ENCODE measurements around the gene HEY2. TPM values are rescaled to one million over a fixed set of nuclear protein-coding genes. Genes with fewer than 3 reads are reported as not detected.

Gene HEY2
- total RNA-seq, 2 experiments from 2014 or later: not detected

DNA sequence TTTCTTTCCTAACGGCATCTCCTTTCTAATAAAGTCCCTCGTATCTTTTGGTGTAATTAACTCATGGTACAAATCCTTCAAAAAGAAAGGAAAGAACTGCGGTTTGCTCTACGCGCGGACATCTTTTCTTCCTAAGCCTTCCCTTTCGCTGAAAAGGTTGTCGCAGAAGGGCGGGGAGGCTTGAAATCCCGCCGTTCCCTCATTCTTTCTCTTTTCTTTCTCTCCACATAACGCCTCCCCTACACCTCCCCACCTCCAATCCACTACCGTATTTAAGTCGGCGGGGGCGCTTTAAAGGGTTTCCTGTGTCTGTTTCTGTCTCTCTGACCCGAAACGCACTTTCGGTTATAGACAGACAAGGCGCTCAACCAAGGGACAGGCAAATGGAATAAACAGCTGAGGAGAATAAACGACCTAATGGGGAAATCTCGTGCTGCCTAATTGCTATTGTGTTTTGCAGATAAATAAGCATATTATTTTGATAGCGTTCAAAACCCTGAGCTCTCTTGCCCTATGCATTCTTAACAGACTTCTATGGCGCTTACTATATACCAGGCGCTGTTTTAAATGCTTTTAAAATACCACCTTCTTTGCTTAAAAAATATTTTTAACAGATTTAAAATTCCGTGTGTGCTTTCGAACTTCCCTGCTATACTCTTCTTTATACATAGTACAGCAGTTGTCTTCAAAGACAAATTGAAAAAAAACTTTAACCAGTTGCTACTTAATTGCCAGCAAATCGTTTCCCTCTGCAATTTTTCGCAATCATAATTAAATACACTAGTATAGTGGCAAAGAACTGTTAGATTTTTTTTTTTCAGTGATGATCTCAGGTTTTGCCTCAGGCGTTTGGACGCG, 2.5 kb upstream of the HEY2 start:
- no peaks in the 10 kb centered on the region for H3K9me3 Mint-ChIP-seq
- intact Hi-C loops (cut with micrococcal nuclease): loop anchor here (5.0 to 10.0 kb wide), 2 partner anchors 598 to 790 kb away; partner anchors contain the start of gene CENPW
- H3K4me3 Mint-ChIP-seq: peak overlapping the region; percentile 70
- H3K4me1 Mint-ChIP-seq (ENCODE audit: low read depth): peaks cover 33% of the 10 kb centered on the region
- H3K36me3 Mint-ChIP-seq (ENCODE audit: low read depth): no peaks in the 10 kb centered on the region
- peaks cover 57% of the 10 kb centered on the region for H3K27me3 Mint-ChIP-seq (ENCODE audit: low read depth)
- H3K27ac Mint-ChIP-seq: peak overlapping the region; percentile 5
- CTCF ChIA-PET: interaction anchor here (0.6 kb wide), 1 partner anchor 381 kb away, joined by 3 read pairs; no protein-coding TSS in a partner anchor
- DNase-seq: peak; percentile 76

DNA sequence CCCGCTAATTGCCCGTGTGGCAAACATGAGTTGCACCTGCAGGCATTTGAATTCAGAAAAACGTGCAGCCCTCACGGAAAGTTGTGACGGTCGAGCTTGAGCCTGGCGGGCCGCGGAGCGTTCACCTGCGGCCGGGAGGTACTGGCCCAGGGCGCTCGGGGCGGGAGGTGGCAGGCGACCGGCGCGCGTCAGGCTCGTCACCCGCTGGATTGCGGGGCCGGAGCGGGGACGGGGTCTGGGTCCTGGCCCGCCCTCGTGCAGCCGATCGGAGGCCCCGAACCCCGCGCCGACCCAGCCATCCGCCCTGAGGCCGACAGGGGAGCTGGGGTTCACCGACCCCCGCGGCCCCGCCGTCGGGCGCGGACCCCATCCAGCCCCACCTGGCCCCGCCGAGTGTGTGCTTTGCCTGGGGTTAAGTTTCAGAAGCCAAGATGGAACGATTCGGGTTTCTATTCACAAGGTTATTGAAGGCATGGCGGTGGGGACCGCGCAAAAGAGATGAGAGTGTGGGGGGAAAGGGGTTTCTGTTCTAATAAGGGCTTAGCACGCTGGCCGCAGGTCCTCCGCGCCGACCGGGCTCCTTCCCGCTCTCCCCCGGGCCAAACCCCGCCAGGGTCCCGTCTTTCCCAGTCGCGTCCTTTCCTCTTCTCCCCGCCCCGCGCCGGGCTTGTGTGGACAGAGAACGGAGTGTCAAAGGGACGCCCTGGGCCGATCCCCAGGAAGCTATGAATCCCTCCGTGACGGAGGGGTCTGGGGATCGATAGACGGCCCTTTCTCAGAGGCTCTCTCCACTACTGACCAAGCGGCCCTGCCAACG, 1.6 kb upstream of the HEY2 start:
- Mint-ChIP-seq H3K36me3 (ENCODE audit: low read depth) (no peaks in the 10 kb centered on the region), H3K4me1 (ENCODE audit: low read depth) (peaks cover 33% of the 10 kb centered on the region), H3K4me3 (peak overlapping the region; percentile 79), H3K27ac (no peak overlapping the region), H3K27me3 (ENCODE audit: low read depth) (peaks cover 56% of the 10 kb centered on the region), H3K9me3 (no peaks in the 10 kb centered on the region)
- intact Hi-C loops (cut with micrococcal nuclease): loop anchor here (1.0 to 10.0 kb wide), 5 partner anchors 209 to 790 kb away; partner anchors contain the start of genes CENPW, HINT3 and TPD52L1
- peak; percentile 25 for DNase-seq
- CTCF ChIA-PET: interaction anchor here (0.6 to 1.2 kb wide), 3 partner anchors 381 to 1370 kb away, joined by 3 read pairs; no protein-coding TSS in a partner anchor

DNA sequence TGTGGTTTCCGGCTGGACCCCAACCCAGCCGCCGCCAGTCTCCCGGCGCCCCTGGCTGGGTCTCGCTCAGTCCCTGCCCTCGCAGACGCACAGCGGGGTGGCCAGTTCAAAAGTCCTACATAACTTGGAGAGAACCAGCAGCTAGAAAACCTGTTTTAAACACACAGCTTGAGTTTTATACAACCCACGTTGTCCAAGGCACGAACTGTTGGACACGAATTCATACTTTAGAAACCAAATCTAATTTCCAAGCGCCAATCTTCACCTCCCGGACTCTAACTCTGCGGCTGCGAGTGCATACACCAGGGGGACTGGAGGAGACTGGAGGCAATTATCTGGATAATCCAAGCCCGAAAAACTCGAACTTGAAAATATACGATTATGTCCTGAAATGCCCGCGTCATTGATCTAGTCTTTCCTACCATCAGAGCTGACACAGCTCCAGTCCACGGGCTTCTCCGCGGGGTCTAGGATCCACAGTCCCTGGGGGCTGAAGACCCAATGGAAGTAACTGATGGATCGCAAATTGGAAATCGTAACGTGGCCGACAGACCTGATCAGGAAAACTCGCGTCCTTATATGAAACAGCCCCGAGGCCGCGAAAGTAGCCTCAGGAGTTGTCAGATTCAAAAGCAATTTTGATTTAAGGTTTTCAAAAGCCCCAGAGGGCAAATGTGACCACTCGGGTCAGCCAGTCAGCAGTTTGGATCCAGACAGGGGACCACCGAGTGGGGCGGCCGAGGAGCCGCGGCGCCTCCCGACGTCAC, 843 bp upstream of the HEY2 start:
- Mint-ChIP-seq H3K36me3 (ENCODE audit: low read depth) (no peaks in the 10 kb centered on the region), H3K27me3 (ENCODE audit: low read depth) (peaks cover 53% of the 10 kb centered on the region), H3K9me3 (no peaks in the 10 kb centered on the region), H3K27ac (no peak overlapping the region), H3K4me1 (ENCODE audit: low read depth) (peaks cover 33% of the 10 kb centered on the region), H3K4me3 (peak overlapping the region; percentile 79)
- CTCF ChIA-PET: interaction anchor here (0.6 to 1.2 kb wide), 2 partner anchors 434 to 1369 kb away, joined by 3 read pairs; no protein-coding TSS in a partner anchor
- DNase-seq: no peak
- intact Hi-C loops (cut with micrococcal nuclease): loop anchor here (1.0 to 10.0 kb wide), 7 partner anchors 32 to 791 kb away; partner anchors contain the start of genes CENPW, HINT3 and TPD52L1

DNA sequence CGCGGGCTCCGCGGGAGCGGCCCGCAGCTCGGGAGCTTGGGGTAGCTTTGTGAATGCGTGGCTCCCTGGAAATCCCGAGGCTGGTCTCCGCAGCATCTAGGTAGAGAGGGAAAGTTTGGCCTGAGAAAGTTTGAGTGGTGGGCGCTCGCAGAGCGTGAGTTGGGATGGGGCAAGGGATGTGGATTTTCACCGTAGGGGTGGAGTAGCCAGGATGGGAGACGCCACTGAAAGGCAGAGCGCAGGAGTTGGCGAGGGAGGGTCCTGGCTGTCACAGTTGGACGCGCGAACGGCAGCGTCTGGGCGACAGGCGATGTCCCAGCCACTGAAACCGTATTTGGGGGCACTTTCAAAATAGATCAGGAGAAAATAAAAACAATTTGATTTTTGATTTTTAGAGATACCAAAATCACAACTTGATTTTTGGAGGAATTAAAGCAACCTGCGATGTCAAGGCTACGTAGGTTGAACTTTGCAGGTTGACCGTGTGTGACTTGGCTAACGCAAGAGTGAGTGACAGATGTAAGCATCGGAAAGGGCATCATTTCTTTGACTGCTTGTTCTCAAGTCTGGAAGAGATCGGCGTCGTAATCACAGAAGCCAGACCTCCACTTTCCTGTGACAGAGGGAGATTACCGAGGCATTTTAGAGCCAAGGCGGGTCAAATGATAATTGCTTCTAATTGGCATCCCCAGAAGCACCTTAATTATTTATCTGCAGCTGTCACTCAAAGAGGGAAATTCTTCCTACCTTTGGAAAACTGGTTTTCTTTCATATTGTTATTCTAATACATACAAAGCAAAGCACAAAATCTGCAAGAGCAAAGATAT, 646 bp downstream of the HEY2 start:
- Mint-ChIP-seq H3K9me3 (no peaks in the 10 kb centered on the region), H3K27ac (no peak overlapping the region), H3K4me1 (ENCODE audit: low read depth) (peaks cover 31% of the 10 kb centered on the region), H3K27me3 (ENCODE audit: low read depth) (peaks cover 49% of the 10 kb centered on the region), H3K4me3 (peak overlapping the region; percentile 79), H3K36me3 (ENCODE audit: low read depth) (no peaks in the 10 kb centered on the region)
- intact Hi-C loops (cut with micrococcal nuclease): loop anchor here (1.0 to 10.0 kb wide), 9 partner anchors 19 to 878 kb away; partner anchors contain the start of genes CENPW and TPD52L1
- CTCF ChIA-PET: interaction anchor here (0.9 to 1.0 kb wide), 2 partner anchors 10 to 438 kb away, joined by 3 read pairs; no protein-coding TSS in a partner anchor
- DNase-seq: peak; percentile 6

DNA sequence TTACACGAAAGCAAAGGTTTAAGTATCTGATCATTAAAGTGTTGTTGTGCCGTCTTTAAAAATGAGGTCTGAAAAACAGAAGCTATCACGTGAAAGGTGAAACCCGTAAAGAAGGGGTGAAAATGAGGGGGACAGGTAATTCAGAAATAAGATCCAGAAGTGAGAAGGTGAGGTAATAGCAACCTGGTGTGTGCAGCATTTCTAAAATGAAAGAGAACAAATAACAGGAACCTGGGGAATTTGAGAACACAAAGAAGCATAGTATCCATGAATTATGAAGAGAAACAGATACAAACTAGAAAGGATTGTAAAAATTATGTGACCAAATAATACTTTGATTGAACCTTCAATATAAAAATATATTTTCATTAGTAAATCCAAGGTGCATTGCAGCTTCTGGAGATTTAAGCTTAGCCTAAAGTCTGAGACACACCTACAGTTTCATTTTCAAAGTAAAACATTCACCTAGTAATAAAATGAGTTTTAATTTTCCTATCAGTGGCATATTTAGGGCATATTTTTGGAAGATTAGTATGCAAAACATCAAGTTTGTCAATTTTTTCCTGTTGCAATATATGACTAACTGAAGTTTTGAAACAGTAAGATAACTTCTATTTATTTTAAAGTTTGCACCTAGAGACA, 1.4 kb downstream of the HEY2 start:
- CTCF ChIA-PET: interaction anchor here (0.9 to 1.0 kb wide), 3 partner anchors 9 to 438 kb away, joined by 3 read pairs; no protein-coding TSS in a partner anchor
- no peaks in the 10 kb centered on the region for H3K9me3 Mint-ChIP-seq
- H3K36me3 Mint-ChIP-seq (ENCODE audit: low read depth): no peaks in the 10 kb centered on the region
- DNase-seq: no peak
- H3K27ac Mint-ChIP-seq: no peak overlapping the region
- intact Hi-C loops (cut with micrococcal nuclease): loop anchor here (1.0 to 5.0 kb wide), 3 partner anchors 18 to 879 kb away; no protein-coding TSS in a partner anchor
- peaks cover 47% of the 10 kb centered on the region for H3K27me3 Mint-ChIP-seq (ENCODE audit: low read depth)
- peaks cover 31% of the 10 kb centered on the region for H3K4me1 Mint-ChIP-seq (ENCODE audit: low read depth)
- peak overlapping the region; percentile 36 for H3K4me3 Mint-ChIP-seq

DNA sequence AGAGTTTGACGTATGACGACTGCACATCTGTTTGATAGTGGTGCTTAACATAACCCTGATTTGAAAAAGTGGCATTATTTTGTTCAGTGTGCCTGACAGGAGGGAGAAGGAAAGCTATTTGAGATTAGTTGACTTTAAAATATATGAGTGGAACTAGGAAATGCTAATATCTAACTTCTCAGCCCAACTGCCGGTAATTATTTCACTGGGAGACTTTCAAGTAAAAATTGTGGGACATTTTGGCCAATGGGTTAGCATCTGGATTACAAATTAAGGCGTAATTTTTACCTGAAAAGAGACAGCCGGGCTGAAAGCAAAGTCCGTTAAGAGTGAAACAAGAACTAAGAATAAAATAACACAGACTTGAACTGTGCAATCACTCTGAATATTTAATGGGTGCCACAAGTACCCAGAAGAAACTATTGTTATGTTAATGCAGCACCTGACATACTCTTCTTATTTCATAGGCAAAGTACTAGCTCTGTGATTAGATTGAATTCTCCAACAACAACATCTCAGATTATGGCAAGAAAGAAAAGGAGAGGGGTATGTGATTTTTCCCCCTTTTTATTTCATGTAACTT, 2.0 kb downstream of the HEY2 start:
- no peaks in the 10 kb centered on the region for H3K36me3 Mint-ChIP-seq (ENCODE audit: low read depth)
- H3K9me3 Mint-ChIP-seq: no peaks in the 10 kb centered on the region
- intact Hi-C loops (cut with micrococcal nuclease): loop anchor here (5.0 kb wide), 2 partner anchors 239 to 879 kb away; no protein-coding TSS in a partner anchor
- H3K4me3 Mint-ChIP-seq: no peak overlapping the region
- H3K27me3 Mint-ChIP-seq (ENCODE audit: low read depth): peaks cover 43% of the 10 kb centered on the region
- no peak for DNase-seq
- CTCF ChIA-PET: interaction anchor here (0.6 to 2.1 kb wide), 7 partner anchors 10 to 441 kb away, joined by 3 to 5 read pairs (median 4); no protein-coding TSS in a partner anchor
- peaks cover 27% of the 10 kb centered on the region for H3K4me1 Mint-ChIP-seq (ENCODE audit: low read depth)
- no peak overlapping the region for H3K27ac Mint-ChIP-seq

DNA sequence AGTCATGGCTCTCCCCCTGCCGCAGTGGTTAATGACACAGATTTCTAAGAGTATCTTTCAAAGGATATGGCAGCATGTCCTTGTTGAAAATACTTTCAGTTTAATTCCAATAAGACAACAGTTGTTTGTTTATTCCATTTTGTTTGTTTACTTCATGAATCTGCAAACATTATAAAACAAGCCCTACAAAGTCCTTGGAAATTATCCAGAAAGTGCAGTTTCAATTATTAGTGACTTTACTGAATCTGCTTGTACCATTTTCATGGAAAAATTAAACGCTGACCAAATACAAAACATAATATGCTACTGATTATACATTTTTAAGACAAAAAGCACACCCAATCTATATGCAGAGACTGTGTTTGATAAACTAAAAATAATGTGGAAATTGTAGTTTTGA, 3.3 kb downstream of the HEY2 start:
- H3K9me3 Mint-ChIP-seq: no peaks in the 10 kb centered on the region
- no peaks in the 10 kb centered on the region for H3K36me3 Mint-ChIP-seq (ENCODE audit: low read depth)
- peaks cover 19% of the 10 kb centered on the region for H3K4me1 Mint-ChIP-seq (ENCODE audit: low read depth)
- intact Hi-C loops (cut with micrococcal nuclease): loop anchor here (1.0 to 5.0 kb wide), 3 partner anchors 240 to 880 kb away; no protein-coding TSS in a partner anchor
- peaks cover 36% of the 10 kb centered on the region for H3K27me3 Mint-ChIP-seq (ENCODE audit: low read depth)
- DNase-seq: no peak
- no peak overlapping the region for H3K27ac Mint-ChIP-seq
- H3K4me3 Mint-ChIP-seq: no peak overlapping the region
- CTCF ChIA-PET: interaction anchor here (0.6 to 2.3 kb wide), 19 partner anchors 10 to 1589 kb away, joined by 3 to 31 read pairs (median 4); partner anchors contain the start of gene HDDC2

DNA sequence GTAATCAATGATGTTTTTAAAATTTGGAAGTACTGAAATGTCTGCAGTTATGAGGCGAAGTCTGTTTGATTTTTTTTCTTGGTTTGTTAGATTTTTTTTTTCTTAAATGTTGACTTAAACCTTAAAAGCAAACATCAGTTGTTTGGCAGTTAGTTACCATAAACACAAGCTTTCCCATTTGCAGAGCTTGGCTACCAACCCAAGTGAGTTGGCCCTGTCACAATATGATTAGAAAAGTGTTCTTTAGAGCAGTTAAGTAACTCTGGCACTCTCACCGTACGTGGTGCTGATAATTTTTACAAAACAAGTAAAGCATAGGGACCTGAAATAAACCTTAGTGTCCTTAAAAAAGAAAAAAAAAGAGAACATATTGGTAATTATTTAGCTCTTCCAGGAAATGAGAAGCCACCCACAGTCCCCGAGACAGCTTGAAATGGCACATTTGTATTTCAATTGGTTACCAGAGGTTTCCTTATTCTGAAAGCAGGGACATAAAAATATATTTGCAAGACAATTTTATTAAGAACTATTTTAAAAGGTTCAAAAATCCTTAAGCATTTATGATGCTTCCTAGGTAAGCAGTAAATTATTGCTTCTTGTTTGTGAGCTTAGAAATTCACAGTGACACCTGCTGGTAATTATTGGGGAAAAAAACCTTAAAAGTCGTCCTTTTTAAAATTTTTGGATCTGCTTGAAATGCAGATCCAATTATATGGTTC, 3.9 kb downstream of the HEY2 start:
- H3K4me3 Mint-ChIP-seq: no peak overlapping the region
- no peaks in the 10 kb centered on the region for H3K36me3 Mint-ChIP-seq (ENCODE audit: low read depth)
- peaks cover 19% of the 10 kb centered on the region for H3K4me1 Mint-ChIP-seq (ENCODE audit: low read depth)
- no peak overlapping the region for H3K27ac Mint-ChIP-seq
- intact Hi-C loops (cut with micrococcal nuclease): loop anchor here (1.0 to 5.0 kb wide), 3 partner anchors 241 to 881 kb away; no protein-coding TSS in a partner anchor
- peaks cover 31% of the 10 kb centered on the region for H3K27me3 Mint-ChIP-seq (ENCODE audit: low read depth)
- CTCF ChIA-PET: interaction anchor here (0.6 to 2.3 kb wide), 23 partner anchors 9 to 452 kb away, joined by 3 to 31 read pairs (median 4); partner anchors contain the start of gene HDDC2
- no peak for DNase-seq
- H3K9me3 Mint-ChIP-seq: no peaks in the 10 kb centered on the region

DNA sequence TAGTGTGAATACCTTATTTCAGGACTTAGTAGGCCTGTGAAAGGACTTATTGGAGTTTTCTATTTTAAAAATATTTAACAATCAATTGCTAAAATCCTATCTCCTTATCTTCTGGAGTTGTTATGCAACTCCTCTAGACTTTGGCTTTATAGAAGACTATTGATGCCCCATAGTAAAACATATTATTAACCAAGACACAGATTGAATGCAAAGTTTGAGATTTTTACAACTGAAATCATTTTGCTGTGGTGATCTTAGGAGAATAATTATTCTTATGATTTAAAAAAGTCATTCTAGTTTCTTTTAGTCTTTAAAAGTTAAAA, 4.5 kb downstream of the HEY2 start:
- Mint-ChIP-seq H3K27ac (no peak overlapping the region), H3K9me3 (no peaks in the 10 kb centered on the region), H3K36me3 (ENCODE audit: low read depth) (no peaks in the 10 kb centered on the region), H3K27me3 (ENCODE audit: low read depth) (peaks cover 27% of the 10 kb centered on the region), H3K4me3 (no peak overlapping the region), H3K4me1 (ENCODE audit: low read depth) (peaks cover 19% of the 10 kb centered on the region)
- no peak for DNase-seq
- CTCF ChIA-PET: interaction anchor here (0.6 to 2.3 kb wide), 21 partner anchors 9 to 453 kb away, joined by 3 to 31 read pairs (median 4); partner anchors contain the start of gene HDDC2
- intact Hi-C loops (cut with micrococcal nuclease): loop anchor here (1.0 to 5.0 kb wide), 3 partner anchors 242 to 882 kb away; no protein-coding TSS in a partner anchor
